Erythroblast (primary cell): ENCODE results near the gene CD79A.

Experiments
- GATA1 ChIP-seq: IDR thresholded peaks from 2 replicates; pipeline ENCODE4 v1.6.1; 2011; ENCODE audit warnings: low read depth, mild to moderate bottlenecking, control low read depth, low read length, moderate library complexity
- POLR2A ChIP-seq: IDR thresholded peaks from 2 replicates; pipeline ENCODE4 v1.6.1; 2011; ENCODE audit warnings: mild to moderate bottlenecking, low read length

- TF ChIP-seq POLR2A (no peak), GATA1 (no peak)
These were observed 28.4 kb upstream of the CD79A start for GRCh38 chr19:41848666-41849065.
